TTC549 (cell line): Measurements from ENCODE around the gene MXRA7.
"Not testable (repeated sequence)": the region's sequence is repeated elsewhere in the genome, so short reads cannot be mapped to it uniquely, and the experiment has no call there.

Experiments
- FAIRE-seq: peaks from 2 replicates; lab custom pipeline; 2012; peaks lifted over from hg19 to GRCh38; lab: Jason Lieb, UNC

The MXRA7 gene

GRCh38 chr17:76643553-76644148, 67.1 kb downstream of the MXRA7 start, which contains the start of gene ST6GALNAC1:
Gene ST6GALNAC1 (minus strand): TSS chr17:76643757. CDS start chr17:76643638, 119 bp downstream.
- no peak for FAIRE-seq

- FAIRE-seq: no peak
Observed at GRCh38 chr17:76642994-76643393, 67.8 kb downstream of the MXRA7 start.

GRCh38 chr17:76642032-76642561, 68.7 kb downstream of the MXRA7 start:
- no peak for FAIRE-seq

GRCh38 chr17:76641501-76641900, 69.3 kb downstream of the MXRA7 start:
- no peak for FAIRE-seq

GRCh38 chr17:76640550-76641380, 70.0 kb downstream of the MXRA7 start:
- no peak for FAIRE-seq

- FAIRE-seq: no peak
Observed at GRCh38 chr17:76638263-76638662, 72.5 kb downstream of the MXRA7 start.

- not testable (repeated sequence) for FAIRE-seq
Observed at GRCh38 chr17:76636486-76637206, 74.1 kb downstream of the MXRA7 start.

GRCh38 chr17:76635659-76636360, 75.0 kb downstream of the MXRA7 start:
- no peak for FAIRE-seq

GRCh38 chr17:76635039-76635438, 75.7 kb downstream of the MXRA7 start:
- FAIRE-seq: no peak

GRCh38 chr17:76633628-76634328, 77.0 kb downstream of the MXRA7 start:
- no peak for FAIRE-seq

- FAIRE-seq: no peak
Observed at GRCh38 chr17:76631821-76632565, 78.8 kb downstream of the MXRA7 start.

- no peak for FAIRE-seq
Observed at GRCh38 chr17:76630151-76630550, 80.6 kb downstream of the MXRA7 start.
